Endothelial cell of umbilical vein (primary cell): Measurements from ENCODE around the gene FAM221B. TPM values are rescaled to one million over a fixed set of nuclear protein-coding genes. Genes with fewer than 3 reads are reported as not detected.

Experiments
- BruUV-seq: library from RNA; stranded (reverse); fragments of 400-500 nt; replicated peaks from 2 replicates; lab custom pipeline; 2021; lab: Mats Ljungman, UMichigan
- CTCF ChIA-PET: fragments of 300-600, 350-600 bp; sonication (Branson Sonifier 250); formaldehyde crosslinking; loops from one replicate; lab custom pipeline; 2021; ENCODE audit warnings: antibody characterized with exemption, inconsistent platforms; lab: Charles Lee
- POLR2A ChIA-PET: fragments of 300-600, 350-600 bp; sonication (Branson Sonifier 250); formaldehyde crosslinking; loops from one replicate; lab custom pipeline; 2021; ENCODE audit warnings: antibody characterized with exemption, inconsistent platforms; lab: Charles Lee
- DNase-seq: peaks from one replicate; pipeline ENCODE4 v3.0.0-alpha.2; 2011; ENCODE audit warnings: low read depth, low spot score
- FAIRE-seq: peaks from 2 replicates; lab custom pipeline; 2011; peaks lifted over from hg19 to GRCh38; lab: Jason Lieb, UNC
- H2AFZ ChIP-seq: 2 replicates; pipeline ENCODE4 v1.6.0; 2012; ENCODE audit warnings: low read depth, low read length, control low read depth, inconsistent platforms
- H3K27ac ChIP-seq: 2 replicates; pipeline ENCODE4 v1.5.1; 2011; ENCODE audit warnings: low read depth, mild to moderate bottlenecking, control low read depth, low read length, moderate library complexity; ENCODE audit not compliant: insufficient read depth
- H3K27me3 ChIP-seq, 2 experiments: 2 replicates each; pipeline versions ENCODE4 v1.6.0 to v1.6.1; 2011; ENCODE audit warnings: low read length in 2 of 2, mixed read lengths in 1 of 2; ENCODE audit not compliant: control insufficient read depth in 2 of 2, insufficient read depth in 2 of 2
- H3K36me3 ChIP-seq, 2 experiments: 2 replicates in 1 of 2; 3 replicates in 1 of 2; pipeline ENCODE4 v1.5.1; 2011; ENCODE audit warnings: low read length in 2 of 2, mild to moderate bottlenecking in 1 of 2, moderate library complexity in 1 of 2; ENCODE audit not compliant: control insufficient read depth in 2 of 2, insufficient read depth in 2 of 2; ENCODE audit errors: extremely low read depth in 1 of 2
- H3K4me1 ChIP-seq: 3 replicates; pipeline ENCODE4 v1.5.1; 2011; ENCODE audit warnings: mild to moderate bottlenecking, low read length; ENCODE audit not compliant: control insufficient read depth, insufficient read depth; ENCODE audit errors: extremely low read depth
- H3K4me2 ChIP-seq: 2 replicates; pipeline ENCODE4 v1.6.1; 2011; ENCODE audit warnings: low read length, control low read depth, mixed read lengths; ENCODE audit not compliant: insufficient read depth
- H3K4me3 ChIP-seq, 3 experiments: fragments of 200-600 bp in 1 of 3; sonication (generic), shearing (Covaris generic) in 1 of 3; replicated peaks in 1 of 3; 2 replicates each; pipeline ENCODE4 v1.5.1; 2011 to 2016; ENCODE audit warnings: control low read depth in 3 of 3, low read length in 3 of 3, mild to moderate bottlenecking in 2 of 3, inconsistent platforms in 1 of 3, low read depth in 1 of 3, moderate library complexity in 1 of 3; ENCODE audit not compliant: insufficient read depth in 1 of 3
- H3K79me2 ChIP-seq: 2 replicates; pipeline ENCODE4 v1.6.0; 2012; ENCODE audit warnings: low read length, inconsistent platforms; ENCODE audit not compliant: control insufficient read depth, insufficient read depth
- H3K9ac ChIP-seq: replicated peaks from 2 replicates; pipeline ENCODE3; 2011; ENCODE audit warnings: low read length, control low read depth; ENCODE audit not compliant: insufficient read depth; ENCODE audit errors: extremely low read depth
- H3K9me1 ChIP-seq: replicated peaks from 3 replicates; pipeline ENCODE4 v1.6.0; 2011; ENCODE audit warnings: mild to moderate bottlenecking, low read length; ENCODE audit not compliant: control insufficient read depth, insufficient read depth; ENCODE audit errors: extremely low read depth
- H3K9me3 ChIP-seq: replicated peaks from 2 replicates; pipeline ENCODE4 v1.5.1; 2012; ENCODE audit warnings: low read length, inconsistent platforms; ENCODE audit not compliant: control insufficient read depth, insufficient read depth
- H4K20me1 ChIP-seq: replicated peaks from 2 replicates; pipeline ENCODE3; 2011; ENCODE audit warnings: mild to moderate bottlenecking, low read length; ENCODE audit not compliant: control insufficient read depth, insufficient read depth; ENCODE audit errors: extremely low read depth
- EZH2 ChIP-seq: IDR thresholded peaks from 2 replicates; pipeline ENCODE4 v1.6.1; 2012; ENCODE audit warnings: borderline replicate concordance, low read depth, mild to moderate bottlenecking, moderate library complexity, low read length, inconsistent platforms; ENCODE audit not compliant: severe bottlenecking
- POLR2A ChIP-seq: IDR thresholded peaks from 2 replicates; pipeline ENCODE4 v1.6.1; 2012; ENCODE audit warnings: low read depth, mild to moderate bottlenecking, control low read depth, low read length
- dilution Hi-C: fragments of 300-500 bp; cut with MboI; formaldehyde crosslinking; loops from one replicate; pipeline ENCODE4 v1.15.0; 2019; ENCODE audit warnings: low sequenced_read_pairs; ENCODE audit not compliant: extremely low pct_ligation_motif_present
- intact Hi-C: fragments of 100-400 bp; cut with micrococcal nuclease; formaldehyde crosslinking; loops from one replicate; pipeline ENCODE4 v1.10.0; 2022
- polyA plus RNA-seq, 4 experiments: library from polyadenylated mRNA; depleted of rRNA in 3 of 4; stranded (reverse) in 3 of 4; unstranded in 1 of 4; fragments of >200 nt; gene quantifications; 2 replicates each; pipeline versions ENCODE4 v1.2.1 to v1.2.3, GENCODE V29; 2011 to 2012; ENCODE audit warnings: missing spikeins in 1 of 4
- total RNA-seq: library from RNA; stranded (reverse); gene quantifications from 2 replicates; pipeline ENCODE4 v1.2.3, GENCODE V29; 2021

FAM221B gene
- total and polyA plus RNA-seq, 2 donors (not counting 3 experiments of a cell fraction or from before 2014, with no cell fraction given) = not detected

DNA sequence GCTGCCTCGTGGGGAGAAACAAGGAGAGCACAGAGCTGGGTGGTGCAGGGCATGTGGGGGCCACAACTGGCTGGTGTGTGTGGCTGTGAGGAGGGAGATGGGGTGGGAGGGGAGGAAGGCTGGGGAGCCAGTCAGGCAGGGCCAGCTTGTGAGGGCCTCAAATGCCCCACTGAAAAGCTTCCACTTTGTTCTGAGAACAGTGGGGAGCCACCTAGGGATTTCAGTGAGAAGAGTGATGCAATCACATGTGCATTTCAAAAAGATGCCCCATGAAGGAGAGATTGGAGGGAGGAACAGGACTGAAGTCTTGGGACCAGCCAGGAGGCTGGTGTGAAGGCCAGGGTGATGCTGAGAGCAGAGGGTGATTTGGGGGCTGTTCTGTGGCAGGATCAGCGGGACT lies 40.4 kb upstream of the FAM221B start:
- BruUV-seq = no TSS peak
- FAIRE-seq = no peak
- CTCF ChIA-PET = interaction anchor here (1.5 to 2.0 kb wide), 2 partner anchors 13 to 79 kb away, joined by 5 to 7 read pairs; no protein-coding TSS in a partner anchor

DNA sequence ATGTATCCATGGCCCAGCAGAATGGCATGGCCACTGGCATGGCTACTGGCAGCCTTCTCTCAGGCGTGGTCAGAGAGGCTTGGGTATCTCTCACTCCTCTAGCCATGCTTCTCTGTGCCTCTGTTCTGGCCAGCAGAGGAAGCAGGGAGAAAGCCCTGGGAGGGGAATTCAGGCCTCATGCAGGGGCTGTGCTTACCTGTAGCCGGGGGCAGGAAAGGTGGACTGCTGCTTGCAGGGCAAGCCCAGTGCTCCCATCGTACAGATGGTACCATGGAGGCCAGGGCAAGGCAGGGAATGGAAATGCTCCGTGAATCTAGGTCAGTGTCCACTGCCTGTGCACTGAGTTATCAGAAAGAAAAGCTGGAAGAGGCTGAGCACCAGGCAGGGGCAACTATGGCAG lies 39.0 kb upstream of the FAM221B start:
- no peak overlapping the region for H3K27ac ChIP-seq
- intact Hi-C loops (no loop called here), dilution Hi-C loops (no loop called here)
- no peak overlapping the region for H2AFZ ChIP-seq
- no peak overlapping the region for H3K9ac ChIP-seq
- no peaks in the 10 kb centered on the region for H3K9me3 ChIP-seq
- BruUV-seq = no TSS peak
- no peak overlapping the region for H3K4me2 ChIP-seq
- TF ChIP-seq EZH2 = no peak
- no peaks in the 10 kb centered on the region for H3K36me3 ChIP-seq
- POLR2A ChIA-PET = no interaction called here
- H3K27me3 ChIP-seq = peaks cover under 1 to 9% of the 10 kb centered on the region in 2 experiments
- H3K4me3 ChIP-seq = no peak overlapping the region
- no peaks in the 10 kb centered on the region for H3K4me1 ChIP-seq
- DNase-seq (no peak), FAIRE-seq (no peak)
- H3K9me1 ChIP-seq = no peaks in the 10 kb centered on the region
- CTCF ChIA-PET = interaction anchor here (1.2 to 2.0 kb wide), 2 partner anchors 15 to 78 kb away, joined by 3 to 7 read pairs; no protein-coding TSS in a partner anchor
- no peaks in the 10 kb centered on the region for H4K20me1 ChIP-seq
- H3K79me2 ChIP-seq = no peaks in the 10 kb centered on the region

More for the DNA sequence above, 40.4 kb upstream of the FAM221B start:
- POLR2A ChIA-PET = no interaction called here
- no peaks in the 10 kb centered on the region for H3K79me2 ChIP-seq
- intact Hi-C loops (no loop called here), dilution Hi-C loops (no loop called here)
- TF ChIP-seq POLR2A = no peak
- no peaks in the 10 kb centered on the region for H3K4me1 ChIP-seq
- H3K9me3 ChIP-seq = no peaks in the 10 kb centered on the region
- no peak overlapping the region for H3K27ac ChIP-seq
- no peak overlapping the region for H3K4me2 ChIP-seq
- H3K36me3 ChIP-seq = no peaks in the 10 kb centered on the region
- no peak overlapping the region for H3K9ac ChIP-seq
- H4K20me1 ChIP-seq = no peaks in the 10 kb centered on the region
- no peak overlapping the region for H3K4me3 ChIP-seq
- peaks cover 0 to 1% of the 10 kb centered on the region in 2 experiments for H3K27me3 ChIP-seq
- H3K9me1 ChIP-seq = no peaks in the 10 kb centered on the region
- no peak for DNase-seq
- H2AFZ ChIP-seq = no peak overlapping the region
